SU-DHL-6 (cell line): ENCODE results near the gene EHBP1L1.

ENCODE experiments used
- EZH2phosphoT487 ChIP-seq: fragments of 200-600 bp; sonication (generic), shearing (Covaris generic); conservative IDR thresholded peaks from 2 replicates; pipeline ENCODE4 v1.6.1; 2018; ENCODE audit warnings: mild to moderate bottlenecking, antibody characterized with exemption, low read length, moderate library complexity, mixed read lengths
- TF ChIP-seq, protein P1 (sequence below): fragments of 200-600 bp; sonication (generic); IDR thresholded peaks from one replicate; pipeline ENCODE4 v1.5.1; 2017; ENCODE audit warnings: antibody characterized with exemption, mild to moderate bottlenecking, low read length, moderate library complexity; ENCODE audit not compliant: insufficient read depth, poor library complexity, severe bottlenecking

DNA sequence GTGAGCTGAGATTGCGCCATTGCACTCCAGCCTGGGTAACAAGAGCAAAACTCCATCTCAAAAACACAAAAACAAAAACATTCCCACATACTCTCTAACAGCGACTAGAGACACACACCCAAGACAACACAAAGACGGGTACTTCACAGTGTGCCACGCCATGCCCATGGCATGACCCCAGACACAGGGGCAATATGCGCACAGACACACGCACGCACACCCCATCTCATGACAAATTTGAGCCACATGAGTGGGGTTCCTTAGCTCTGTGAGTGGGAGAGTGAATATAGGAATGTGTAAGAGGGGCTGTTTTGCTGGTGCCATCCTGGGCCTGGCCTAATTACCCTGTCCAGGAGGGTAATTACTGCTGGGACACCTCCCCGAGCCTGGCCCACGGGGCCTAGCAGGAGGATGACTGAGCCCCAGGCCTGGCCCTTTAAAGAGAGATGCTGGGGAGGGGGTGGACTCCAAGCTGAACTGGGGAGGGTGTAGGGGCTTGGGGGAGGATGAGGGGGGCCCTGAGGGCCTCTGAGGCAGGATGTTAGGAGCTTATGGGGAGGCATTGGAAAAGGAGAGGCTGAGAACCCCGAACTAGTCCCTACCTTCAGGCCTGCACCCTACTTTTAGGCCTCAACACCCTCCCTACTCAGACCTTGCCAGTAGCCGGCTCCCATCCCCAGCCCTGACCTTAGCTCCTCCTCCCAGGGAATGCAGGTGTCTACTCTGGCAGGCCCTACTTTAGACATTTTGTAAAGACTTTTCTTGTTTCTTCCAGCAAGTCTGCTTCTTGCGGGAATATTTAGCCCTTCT, 19.2 kb upstream of the EHBP1L1 start:
- TF ChIP-seq EZH2phosphoT487, result no peak
- TF ChIP-seq, protein P1, sequence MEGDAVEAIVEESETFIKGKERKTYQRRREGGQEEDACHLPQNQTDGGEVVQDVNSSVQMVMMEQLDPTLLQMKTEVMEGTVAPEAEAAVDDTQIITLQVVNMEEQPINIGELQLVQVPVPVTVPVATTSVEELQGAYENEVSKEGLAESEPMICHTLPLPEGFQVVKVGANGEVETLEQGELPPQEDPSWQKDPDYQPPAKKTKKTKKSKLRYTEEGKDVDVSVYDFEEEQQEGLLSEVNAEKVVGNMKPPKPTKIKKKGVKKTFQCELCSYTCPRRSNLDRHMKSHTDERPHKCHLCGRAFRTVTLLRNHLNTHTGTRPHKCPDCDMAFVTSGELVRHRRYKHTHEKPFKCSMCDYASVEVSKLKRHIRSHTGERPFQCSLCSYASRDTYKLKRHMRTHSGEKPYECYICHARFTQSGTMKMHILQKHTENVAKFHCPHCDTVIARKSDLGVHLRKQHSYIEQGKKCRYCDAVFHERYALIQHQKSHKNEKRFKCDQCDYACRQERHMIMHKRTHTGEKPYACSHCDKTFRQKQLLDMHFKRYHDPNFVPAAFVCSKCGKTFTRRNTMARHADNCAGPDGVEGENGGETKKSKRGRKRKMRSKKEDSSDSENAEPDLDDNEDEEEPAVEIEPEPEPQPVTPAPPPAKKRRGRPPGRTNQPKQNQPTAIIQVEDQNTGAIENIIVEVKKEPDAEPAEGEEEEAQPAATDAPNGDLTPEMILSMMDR, result no peak
